Spleen (tissue), 7 donors: ENCODE data around the gene ZEB2.

ENCODE experiments used
- POLR2A ChIP-seq, 3 donors: fragments of 450-650 bp; IDR thresholded peaks; one replicate each; pipeline ENCODE4 v1.5.1; 2017; ENCODE audit warnings: antibody characterized with exemption in 3 of 3, mild to moderate bottlenecking in 1 of 3
- POLR2AphosphoS5 ChIP-seq, 3 donors: sonication (generic); formaldehyde crosslinking; IDR thresholded peaks; one replicate each; pipeline ENCODE4 v1.5.1; 2017; ENCODE audit warnings: antibody characterized with exemption in 3 of 3
- TF ChIP-seq, protein P1 (sequence below), 11 experiments: fragments of 200-600 bp in 7 of 11; fragments of 450-650 bp in 4 of 11; sonication (generic) in 4 of 11; IDR thresholded peaks in 8 of 11; conservative IDR thresholded peaks in 3 of 11; 1 replicate in 7 of 11; 2 replicates in 4 of 11; pipeline versions ENCODE4 v1.4.0 to v1.8.0; 2016 to 2021; ENCODE audit warnings: antibody characterized with exemption in 11 of 11, inconsistent platforms in 4 of 11, mild to moderate bottlenecking in 1 of 11
- donor health status: DM: no; HTN: no; CAD: no; lungs with moderate emphysema.
- donor health status: DM: no; HTN: no; CAD: no.
- donor health status: DM: no; HTN: no; CAD: no.

GRCh38 chr2:144455987-144456386 lies 63.9 kb downstream of the ZEB2 start:
- TF ChIP-seq POLR2A (IDR thresholded peaks at IDR 0.05) (no peak), POLR2AphosphoS5 (IDR thresholded peaks at IDR 0.05) (no peak)
- TF ChIP-seq, protein P1, sequence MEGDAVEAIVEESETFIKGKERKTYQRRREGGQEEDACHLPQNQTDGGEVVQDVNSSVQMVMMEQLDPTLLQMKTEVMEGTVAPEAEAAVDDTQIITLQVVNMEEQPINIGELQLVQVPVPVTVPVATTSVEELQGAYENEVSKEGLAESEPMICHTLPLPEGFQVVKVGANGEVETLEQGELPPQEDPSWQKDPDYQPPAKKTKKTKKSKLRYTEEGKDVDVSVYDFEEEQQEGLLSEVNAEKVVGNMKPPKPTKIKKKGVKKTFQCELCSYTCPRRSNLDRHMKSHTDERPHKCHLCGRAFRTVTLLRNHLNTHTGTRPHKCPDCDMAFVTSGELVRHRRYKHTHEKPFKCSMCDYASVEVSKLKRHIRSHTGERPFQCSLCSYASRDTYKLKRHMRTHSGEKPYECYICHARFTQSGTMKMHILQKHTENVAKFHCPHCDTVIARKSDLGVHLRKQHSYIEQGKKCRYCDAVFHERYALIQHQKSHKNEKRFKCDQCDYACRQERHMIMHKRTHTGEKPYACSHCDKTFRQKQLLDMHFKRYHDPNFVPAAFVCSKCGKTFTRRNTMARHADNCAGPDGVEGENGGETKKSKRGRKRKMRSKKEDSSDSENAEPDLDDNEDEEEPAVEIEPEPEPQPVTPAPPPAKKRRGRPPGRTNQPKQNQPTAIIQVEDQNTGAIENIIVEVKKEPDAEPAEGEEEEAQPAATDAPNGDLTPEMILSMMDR (IDR thresholded peaks at IDR 0.05 in 8 of 11, conservative IDR thresholded peaks at IDR 0.05 in 3 of 11): no peak
